MM.1S (cell line): ENCODE data around the gene PEAK1.

Experiments
- DNase-seq: peaks from one replicate; pipeline ENCODE4 v3.0.0-alpha.2; 2015
- H2AFZ ChIP-seq: fragments of 300-600 bp; sonication (generic); 2 replicates; pipeline ENCODE4 v1.6.0; 2016; ENCODE audit warnings: antibody characterized with exemption, low read length
- H3F3A ChIP-seq: fragments of 300-600 bp; sonication (generic); 2 replicates; pipeline ENCODE4 v1.6.1; 2016; ENCODE audit warnings: mild to moderate bottlenecking, antibody characterized with exemption, low read length, moderate library complexity, mixed read lengths; ENCODE audit not compliant: insufficient read depth
- H3K27ac ChIP-seq: fragments of 300-600 bp; sonication (generic); 2 replicates; pipeline ENCODE4 v1.5.1; 2016; ENCODE audit warnings: mild to moderate bottlenecking, low read length
- H3K27me3 ChIP-seq: fragments of 300-600 bp; sonication (generic); replicated peaks from 2 replicates; pipeline ENCODE4 v1.6.0; 2016; ENCODE audit warnings: low read length; ENCODE audit not compliant: insufficient read depth
- H3K36me3 ChIP-seq: fragments of 300-600 bp; sonication (generic); replicated peaks from 2 replicates; pipeline ENCODE4 v1.6.1; 2016; ENCODE audit warnings: mild to moderate bottlenecking, low read length, mixed read lengths; ENCODE audit not compliant: insufficient read depth
- H3K4me1 ChIP-seq: fragments of 300-600 bp; sonication (generic); 2 replicates; pipeline ENCODE4 v1.6.1; 2016; ENCODE audit warnings: low read length, mixed read lengths
- H3K4me2 ChIP-seq: fragments of 300-600 bp; sonication (generic); 2 replicates; pipeline ENCODE4 v1.6.0; 2016; ENCODE audit warnings: low read depth, low read length
- H3K4me3 ChIP-seq: fragments of 300-600 bp; sonication (generic); 2 replicates; pipeline ENCODE4 v1.5.1; 2016; ENCODE audit warnings: low read length, mixed read lengths
- H3K79me2 ChIP-seq: fragments of 300-600 bp; sonication (generic); 2 replicates; pipeline ENCODE4 v1.6.1; 2016; ENCODE audit warnings: mixed run types, low read length, mixed read lengths
- H3K9ac ChIP-seq: fragments of 300-600 bp; sonication (generic); 2 replicates; pipeline ENCODE4 v1.6.1; 2016; ENCODE audit warnings: low read length, mixed read lengths
- H3K9me2 ChIP-seq: fragments of 300-600 bp; sonication (generic); replicated peaks from 2 replicates; pipeline ENCODE4 v1.6.1; 2016; ENCODE audit warnings: mild to moderate bottlenecking, low read length, mixed read lengths; ENCODE audit not compliant: insufficient read depth
- H3K9me3 ChIP-seq: fragments of 300-600 bp; sonication (generic); replicated peaks from 2 replicates; pipeline ENCODE4 v1.6.1; 2016; ENCODE audit warnings: mild to moderate bottlenecking, low read length, mixed read lengths; ENCODE audit not compliant: insufficient read depth
- H4K20me1 ChIP-seq: fragments of 300-600 bp; sonication (generic); 2 replicates; pipeline ENCODE4 v1.6.1; 2016; ENCODE audit warnings: mild to moderate bottlenecking, low read length, moderate library complexity, mixed read lengths; ENCODE audit not compliant: insufficient read depth
- CTCF ChIP-seq: fragments of 300-600 bp; sonication (generic); IDR thresholded peaks from 2 replicates; pipeline ENCODE4 v1.5.1; 2016; ENCODE audit warnings: antibody characterized with exemption, low read length, mixed read lengths
- EZH2 ChIP-seq: fragments of 300-600 bp; sonication (generic); optimal IDR thresholded peaks from 2 replicates; pipeline ENCODE3; 2017; ENCODE audit warnings: low read depth, mild to moderate bottlenecking, antibody characterized with exemption, low read length, mixed read lengths
- EZH2phosphoT487 ChIP-seq: fragments of 300-600 bp; sonication (generic); IDR thresholded peaks from 2 replicates; pipeline ENCODE4 v1.6.1; 2018; ENCODE audit warnings: antibody characterized with exemption, low read length

PEAK1 gene

GRCh38 chr15:77225646-77226045 is 194.3 kb downstream of the PEAK1 start:
- H3K4me3 ChIP-seq = no peak overlapping the region
- H3K4me1 ChIP-seq = peaks cover 16% of the 10 kb centered on the region

DNA sequence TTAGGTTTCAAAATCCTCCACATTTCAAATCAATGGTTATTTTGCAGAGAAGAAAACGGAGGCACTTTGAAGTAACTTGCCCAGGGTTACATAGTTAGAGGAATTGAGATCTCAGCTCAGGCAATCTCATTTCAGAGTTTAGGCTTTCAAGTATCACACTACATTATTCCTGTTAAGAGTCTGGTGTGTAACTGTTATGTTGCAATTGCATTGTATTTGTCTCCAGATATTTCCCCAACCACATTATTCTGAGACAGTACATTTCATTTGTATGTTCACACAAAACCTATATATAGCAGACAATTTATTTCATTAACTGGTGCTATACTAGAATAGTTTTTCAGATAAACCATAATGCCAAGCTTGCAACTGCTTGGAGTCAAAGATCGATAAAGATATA is 194.8 kb downstream of the PEAK1 start:
- H3K9me3 ChIP-seq = no peaks in the 10 kb centered on the region
- DNase-seq = no peak
- no peaks in the 10 kb centered on the region for H3K9me2 ChIP-seq
- H3F3A ChIP-seq = no peaks in the 10 kb centered on the region
- no peaks in the 10 kb centered on the region for H4K20me1 ChIP-seq
- no peak overlapping the region for H3K4me3 ChIP-seq
- no peak overlapping the region for H2AFZ ChIP-seq
- H3K36me3 ChIP-seq = no peaks in the 10 kb centered on the region
- no peak for TF ChIP-seq EZH2
- no peak overlapping the region for H3K4me2 ChIP-seq
- no peaks in the 10 kb centered on the region for H3K27me3 ChIP-seq
- peaks cover 13% of the 10 kb centered on the region for H3K4me1 ChIP-seq
- H3K9ac ChIP-seq = no peak overlapping the region
- H3K79me2 ChIP-seq = no peaks in the 10 kb centered on the region
- H3K27ac ChIP-seq = no peak overlapping the region

More at GRCh38 chr15:77225646-77226045, 194.3 kb downstream of the PEAK1 start:
- no peaks in the 10 kb centered on the region for H4K20me1 ChIP-seq
- no peaks in the 10 kb centered on the region for H3K27me3 ChIP-seq
- H3K27ac ChIP-seq = no peak overlapping the region
- DNase-seq = no peak
- H3K9me2 ChIP-seq = no peaks in the 10 kb centered on the region
- no peak overlapping the region for H3K9ac ChIP-seq
- no peak overlapping the region for H2AFZ ChIP-seq
- no peak for TF ChIP-seq CTCF
- TF ChIP-seq EZH2 = no peak
- TF ChIP-seq EZH2phosphoT487 = no peak
- no peaks in the 10 kb centered on the region for H3K9me3 ChIP-seq
- H3F3A ChIP-seq = no peaks in the 10 kb centered on the region
- no peak overlapping the region for H3K4me2 ChIP-seq
- H3K36me3 ChIP-seq = no peaks in the 10 kb centered on the region
- no peaks in the 10 kb centered on the region for H3K79me2 ChIP-seq

- no peak overlapping the region for H3K4me3 ChIP-seq
- H3F3A ChIP-seq = no peaks in the 10 kb centered on the region
- no peaks in the 10 kb centered on the region for H3K79me2 ChIP-seq
- H2AFZ ChIP-seq = no peak overlapping the region
- H3K9me2 ChIP-seq = no peaks in the 10 kb centered on the region
- H3K36me3 ChIP-seq = no peaks in the 10 kb centered on the region
- no peaks in the 10 kb centered on the region for H4K20me1 ChIP-seq
- no peaks in the 10 kb centered on the region for H3K27me3 ChIP-seq
- TF ChIP-seq EZH2 = no peak
- TF ChIP-seq EZH2phosphoT487 = no peak
- TF ChIP-seq CTCF = no peak
- H3K27ac ChIP-seq = no peak overlapping the region
- H3K9ac ChIP-seq = no peak overlapping the region
- peak overlapping the region; percentile 4; the same call in 1 of the 2 replicates for H3K4me2 ChIP-seq
- peak; percentile 19 for DNase-seq
- no peaks in the 10 kb centered on the region for H3K9me3 ChIP-seq
- peaks cover 13% of the 10 kb centered on the region for H3K4me1 ChIP-seq
Measured at GRCh38 chr15:77224352-77224751, 195.6 kb downstream of the PEAK1 start.

DNA sequence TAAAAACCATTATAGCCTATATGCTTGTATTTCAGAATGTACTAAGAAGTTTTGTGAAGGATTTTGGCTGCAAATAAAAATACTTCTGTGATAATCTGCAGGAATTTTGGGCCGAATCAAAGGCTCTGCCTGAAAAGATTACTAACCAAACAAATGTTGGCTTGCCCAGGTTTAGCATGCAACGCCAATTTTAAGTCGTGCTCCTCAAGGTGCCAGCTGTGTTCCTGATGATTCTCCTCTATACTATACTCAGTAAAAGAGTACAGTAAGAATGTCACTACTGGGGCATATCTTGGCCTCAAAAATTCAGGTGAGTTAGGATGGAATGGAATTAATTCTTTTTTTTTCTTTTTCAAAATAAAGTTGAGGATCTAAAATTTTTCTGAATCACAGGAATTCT is 198.2 kb downstream of the PEAK1 start:
- no peaks in the 10 kb centered on the region for H3K9me2 ChIP-seq
- TF ChIP-seq CTCF (no peak), EZH2 (no peak), EZH2phosphoT487 (no peak)
- H3K4me2 ChIP-seq = no peak overlapping the region
- H3K4me3 ChIP-seq = no peak overlapping the region
- no peaks in the 10 kb centered on the region for H3K9me3 ChIP-seq
- H3K79me2 ChIP-seq = no peaks in the 10 kb centered on the region
- H3K9ac ChIP-seq = no peak overlapping the region
- no peak overlapping the region for H3K27ac ChIP-seq
- no peaks in the 10 kb centered on the region for H3K36me3 ChIP-seq
- no peaks in the 10 kb centered on the region for H3F3A ChIP-seq
- no peak for DNase-seq
- peaks cover 13% of the 10 kb centered on the region for H3K4me1 ChIP-seq
- H4K20me1 ChIP-seq = no peaks in the 10 kb centered on the region
- no peak overlapping the region for H2AFZ ChIP-seq
- H3K27me3 ChIP-seq = no peaks in the 10 kb centered on the region
